ENCODE measurements around the gene MORC1. TPM values are rescaled to one million over a fixed set of nuclear protein-coding genes. Genes with fewer than 3 reads are reported as not detected.

Gene MORC1
- total and polyA plus RNA-seq, 7 donors: not detected

DNA sequence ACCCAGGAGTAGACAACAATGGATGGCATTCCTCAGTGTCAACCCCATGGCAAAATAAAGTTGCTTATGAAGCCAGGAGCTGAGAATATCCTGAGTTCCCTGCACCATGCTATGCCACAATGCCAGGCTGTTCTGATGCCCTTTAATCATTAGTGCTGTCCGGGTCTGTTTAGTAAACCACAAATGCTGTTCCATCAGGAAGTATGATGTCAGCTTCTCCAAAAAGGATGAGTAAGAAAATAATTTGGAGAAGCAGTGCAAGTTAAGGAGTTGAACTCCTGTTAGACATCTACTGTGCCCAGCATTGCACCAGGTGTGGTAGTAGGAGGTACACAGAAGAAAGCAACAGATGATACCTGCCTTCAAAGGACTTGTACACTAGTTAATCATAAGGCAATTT lies 96.4 kb downstream of the MORC1 start:
- ATAC-seq: no peak
- H3K9me3 ChIP-seq: no peaks in the 10 kb centered on the region
- no peak overlapping the region for H3K4me3 ChIP-seq
- intact Hi-C loops (cut with DNase I): loop anchor here in 1 of 2 donors (2.0 kb wide), 1 partner anchor 61 kb away; no protein-coding TSS in a partner anchor
- 45 to 71% (median 56%) methylated on average over 1 of the region's 1 CpG for WGBS, 3 donors
- H3K36me3 ChIP-seq (ENCODE audit: insufficient read depth in 1 of 2, low read depth in 1 of 2): no peaks in the 10 kb centered on the region
- no peaks in the 10 kb centered on the region for H3K27me3 ChIP-seq (ENCODE audit: insufficient read depth in 3 of 3, low read length in 2 of 3)
- H3K27ac ChIP-seq: no peak overlapping the region
- DNase-seq: no peak
- no peaks in the 10 kb centered on the region for H3K4me1 ChIP-seq
- no peak for TF ChIP-seq CTCF (IDR thresholded peaks at IDR 0.05)

GRCh38 chr3:109018828-109019227 lies 99.1 kb downstream of the MORC1 start:
- ATAC-seq (no peak), DNase-seq (no peak)
- Histone ChIP-seq H3K36me3 (ENCODE audit: insufficient read depth in 1 of 2, low read depth in 1 of 2) (no peaks in the 10 kb centered on the region), H3K27ac (no peak overlapping the region), H3K27me3 (ENCODE audit: insufficient read depth in 3 of 3, low read length in 2 of 3) (no peaks in the 10 kb centered on the region), H3K9me3 (no peaks in the 10 kb centered on the region), H3K4me1 (no peaks in the 10 kb centered on the region), H3K4me3 (no peak overlapping the region)
- intact Hi-C loops (cut with DNase I): no loop called here
- TF ChIP-seq CTCF (IDR thresholded peaks at IDR 0.05): no peak
- 60 to 73% (median 68%) methylated on average over 6 of the region's 6 CpGs for WGBS, 3 donors

- no peak for TF ChIP-seq CTCF (IDR thresholded peaks at IDR 0.05)
- Histone ChIP-seq H3K27me3 (ENCODE audit: insufficient read depth in 3 of 3, low read length in 2 of 3) (peaks cover 0 to 6% (median 0%) of the 10 kb centered on the region in 3 donors), H3K9me3 (no peaks in the 10 kb centered on the region), H3K4me3 (no peak overlapping the region), H3K27ac (no peak overlapping the region), H3K36me3 (ENCODE audit: insufficient read depth in 1 of 2, low read depth in 1 of 2) (no peaks in the 10 kb centered on the region), H3K4me1 (no peaks in the 10 kb centered on the region)
- WGBS, 3 donors: 68 to 75% (median 75%) methylated on average over 3 of the region's 3 CpGs
- intact Hi-C loops (cut with DNase I): no loop called here
- ATAC-seq (no peak), DNase-seq (no peak)
Observed at GRCh38 chr3:109005443-109005842, 112.5 kb downstream of the MORC1 start.

GRCh38 chr3:108998436-108998835 lies 119.5 kb downstream of the MORC1 start:
- Histone ChIP-seq H3K4me1 (no peaks in the 10 kb centered on the region), H3K9me3 (no peaks in the 10 kb centered on the region), H3K4me3 (no peak overlapping the region), H3K27me3 (ENCODE audit: insufficient read depth in 3 of 3, low read length in 2 of 3) (peaks cover 0 to 6% (median 0%) of the 10 kb centered on the region in 3 donors), H3K36me3 (ENCODE audit: insufficient read depth in 1 of 2, low read depth in 1 of 2) (no peaks in the 10 kb centered on the region), H3K27ac (no peak overlapping the region)
- no peak for TF ChIP-seq CTCF (IDR thresholded peaks at IDR 0.05)
- ATAC-seq: no peak
- no peak for DNase-seq
- intact Hi-C loops (cut with DNase I): no loop called here
- WGBS, 3 donors: 28 to 41% (median 33%) methylated on average over 3 of the region's 3 CpGs

- Histone ChIP-seq H3K9me3 (no peaks in the 10 kb centered on the region), H3K27me3 (ENCODE audit: insufficient read depth in 3 of 3, low read length in 2 of 3) (no peaks in the 10 kb centered on the region), H3K4me1 (no peaks in the 10 kb centered on the region), H3K4me3 (no peak overlapping the region), H3K36me3 (ENCODE audit: insufficient read depth in 1 of 2, low read depth in 1 of 2) (no peaks in the 10 kb centered on the region), H3K27ac (no peak overlapping the region)
- 0% methylated on average over 1 of the region's 1 CpG for WGBS, 3 donors
- no peak for TF ChIP-seq CTCF (IDR thresholded peaks at IDR 0.05)
- DNase-seq: no peak
- intact Hi-C loops (cut with DNase I): no loop called here
- no peak for ATAC-seq
Observed at GRCh38 chr3:108985844-108986243, 132.1 kb downstream of the MORC1 start.
